Stimulated activated CD4-positive, alpha-beta T cell treated with anti-CD3 and anti-CD28 coated beads, Interleukin-4, amount 100 ng/mL, for 24 hours (primary cell): ENCODE measurements around the gene DMRTB1.
"Not testable (repeated sequence)": the region's sequence is repeated elsewhere in the genome, so short reads cannot be mapped to it uniquely, and the experiment has no call there.

Experiments used
- DNase-seq: peaks from one replicate; pipeline ENCODE4 v3.0.0-alpha.2; 2020

The DMRTB1 gene

GRCh38 chr1:53459321-53460175 lies at the start of gene DMRTB1:
DMRTB1 (plus strand) TSS chr1:53459399; CDS start chr1:53459454, 55 bp downstream.
- no peak for DNase-seq

- DNase-seq, result no peak
Measured at GRCh38 chr1:53409695-53410094, 49.5 kb upstream of the DMRTB1 start.

DNA sequence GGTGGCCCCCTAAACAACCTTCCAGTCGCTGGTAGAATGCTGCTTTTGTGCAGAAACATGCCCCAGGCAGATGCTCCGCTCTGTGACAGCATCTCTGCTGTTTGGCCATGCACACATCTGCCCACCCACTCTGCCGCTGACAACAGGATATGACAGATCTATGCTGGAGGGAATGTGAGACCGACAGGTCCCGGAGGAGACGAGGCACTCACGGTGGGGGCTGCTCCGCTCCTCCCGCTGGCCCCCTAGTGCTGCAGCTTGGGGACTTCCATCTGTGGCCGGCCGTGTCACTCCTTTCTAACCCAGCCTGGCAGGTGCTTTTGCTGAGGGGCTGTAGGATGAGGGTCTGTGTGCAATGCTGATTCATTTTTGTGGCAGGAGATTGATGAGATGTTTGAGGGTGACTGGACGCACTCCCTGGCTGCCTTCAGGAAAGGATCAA lies 49.1 kb upstream of the DMRTB1 start:
- DNase-seq, result no peak

DNA sequence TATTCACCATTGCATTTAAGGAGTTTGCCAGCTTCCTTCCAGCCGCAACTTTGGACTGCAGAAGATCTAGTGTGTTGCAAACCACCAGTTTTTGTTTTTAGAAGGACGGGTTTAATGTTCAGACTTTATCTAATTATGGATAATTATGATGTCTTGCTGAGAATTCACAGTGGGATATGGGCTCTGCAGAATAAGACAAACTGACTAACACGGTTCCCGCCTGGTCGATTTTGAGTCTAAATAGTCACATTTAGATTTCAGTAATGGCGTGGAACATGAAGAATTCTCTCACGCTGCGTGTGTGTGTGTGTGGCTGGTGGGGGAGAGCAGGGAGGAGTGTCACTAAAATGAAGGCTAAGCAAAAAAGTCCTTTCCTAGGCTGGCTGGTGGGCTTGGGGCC lies 48.5 kb upstream of the DMRTB1 start:
- DNase-seq, result no peak

GRCh38 chr1:53411541-53412152 lies 47.6 kb upstream of the DMRTB1 start:
- no peak for DNase-seq

GRCh38 chr1:53412285-53413174 lies 46.7 kb upstream of the DMRTB1 start:
- no peak for DNase-seq

GRCh38 chr1:53413175-53414001 lies 45.8 kb upstream of the DMRTB1 start:
- peak; percentile 64 for DNase-seq

DNA sequence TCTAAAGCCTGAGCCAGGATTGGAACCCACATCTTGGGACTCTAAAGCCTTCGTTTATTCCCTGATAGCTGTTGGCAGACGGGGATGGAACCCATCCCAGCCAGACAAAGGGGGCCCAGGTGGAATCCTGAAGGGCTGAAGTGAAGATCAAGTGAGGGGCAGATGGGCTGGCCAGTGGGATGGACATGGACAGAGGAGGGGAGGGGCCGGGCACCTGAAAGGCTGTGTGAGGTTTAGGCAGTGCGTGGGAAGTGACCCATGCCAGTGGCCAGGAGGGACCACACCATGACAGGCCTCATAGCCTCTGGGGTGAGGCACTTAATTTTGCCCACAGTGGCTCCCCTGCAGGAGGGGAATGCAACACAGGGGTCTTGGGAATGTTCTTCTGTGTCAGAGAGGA lies 44.6 kb upstream of the DMRTB1 start:
- DNase-seq, result no peak

- DNase-seq, result no peak
Measured at GRCh38 chr1:53415432-53415831, 43.8 kb upstream of the DMRTB1 start.

DNA sequence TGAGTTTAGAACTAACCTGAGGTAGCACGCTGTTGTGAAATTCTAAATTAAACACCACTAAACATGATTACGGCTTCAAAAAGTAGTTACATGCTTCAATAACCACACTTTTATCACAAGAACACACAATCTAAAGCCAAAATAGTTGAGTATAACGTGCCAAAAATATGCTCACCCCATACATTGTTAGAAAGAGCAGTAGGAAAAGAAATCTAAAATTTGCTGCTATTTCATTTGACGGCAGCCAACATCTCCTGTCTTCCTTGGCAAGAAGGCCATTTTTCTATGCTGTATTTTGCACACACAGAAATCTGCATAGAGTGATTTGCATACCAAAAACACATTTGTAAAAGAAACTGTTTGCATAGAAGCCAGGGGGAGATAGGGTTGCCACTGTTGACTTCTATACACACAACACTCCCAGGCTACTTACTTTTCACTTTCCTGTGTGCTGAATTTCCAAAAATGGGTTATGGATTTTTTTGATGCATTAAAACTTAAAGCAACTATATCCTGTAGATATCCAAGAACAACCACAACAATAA lies 42.9 kb upstream of the DMRTB1 start:
- no peak for DNase-seq

DNA sequence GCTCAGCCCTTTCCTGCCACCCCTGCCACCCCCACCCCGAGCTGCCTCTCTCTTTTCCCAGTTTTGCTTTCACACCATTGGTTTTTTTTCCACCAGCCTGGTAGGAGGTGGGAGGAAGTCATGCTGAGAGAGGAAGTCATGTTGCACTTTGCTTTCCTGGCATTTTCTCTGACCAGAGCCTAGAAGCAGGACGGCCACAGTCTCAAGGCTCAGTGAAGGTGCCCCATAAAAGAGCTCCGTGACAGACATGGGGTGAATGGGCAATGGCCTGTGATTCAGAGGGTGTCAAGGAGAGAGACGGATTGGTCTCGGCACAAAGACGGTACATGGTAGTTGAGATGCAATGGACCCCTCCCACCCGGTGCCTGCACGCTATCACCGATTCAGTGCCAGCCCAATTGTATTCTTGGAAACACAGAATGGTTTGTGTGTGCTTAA lies 42.1 kb upstream of the DMRTB1 start:
- no peak for DNase-seq

GRCh38 chr1:53419034-53419433 lies 40.2 kb upstream of the DMRTB1 start:
- no peak for DNase-seq

DNA sequence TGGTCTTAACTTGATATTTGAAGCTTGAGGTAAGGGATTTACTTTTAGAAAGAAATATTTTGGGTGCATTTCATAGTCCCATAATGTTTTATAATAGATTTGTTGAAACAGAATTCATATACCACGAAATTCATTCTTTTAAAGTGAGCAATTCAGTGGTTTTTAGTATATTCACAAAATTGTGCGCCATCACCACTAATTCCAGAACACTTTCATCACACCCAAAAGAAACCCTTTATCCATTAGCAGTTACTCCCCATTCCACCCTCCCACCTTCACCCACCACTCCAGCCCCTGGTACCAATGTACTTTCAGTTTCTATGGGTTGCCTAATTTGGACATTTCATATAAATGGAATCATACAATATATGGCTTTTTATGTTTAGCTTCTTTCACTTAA lies 38.9 kb upstream of the DMRTB1 start:
- DNase-seq, result no peak

- DNase-seq, result no peak
Measured at GRCh38 chr1:53421208-53421607, 38.0 kb upstream of the DMRTB1 start.

- DNase-seq, result no peak
Measured at GRCh38 chr1:53430261-53430660, 28.9 kb upstream of the DMRTB1 start.

- DNase-seq, result no peak
Measured at GRCh38 chr1:53430779-53431178, 28.4 kb upstream of the DMRTB1 start.

DNA sequence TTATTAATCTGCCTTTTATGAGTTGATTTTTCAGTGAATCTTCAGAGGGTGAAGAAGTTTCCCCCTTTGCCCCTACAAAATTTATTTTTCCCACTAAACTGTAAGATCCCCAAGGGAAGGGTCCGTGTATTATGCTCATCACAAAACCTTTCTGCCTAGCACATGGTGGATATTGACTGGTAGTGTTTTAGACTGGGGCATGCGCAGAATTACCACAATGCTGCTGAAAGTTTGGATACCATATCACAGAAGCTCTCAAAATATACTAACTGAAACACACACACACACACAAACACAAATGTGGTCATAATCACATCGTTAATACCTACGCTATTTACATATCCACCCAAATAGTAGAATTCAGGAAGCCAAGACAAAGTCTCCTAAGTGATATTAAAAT lies 28.0 kb upstream of the DMRTB1 start:
- DNase-seq, result no peak

- no peak for DNase-seq
Measured at GRCh38 chr1:53431805-53432565, 27.2 kb upstream of the DMRTB1 start.

DNA sequence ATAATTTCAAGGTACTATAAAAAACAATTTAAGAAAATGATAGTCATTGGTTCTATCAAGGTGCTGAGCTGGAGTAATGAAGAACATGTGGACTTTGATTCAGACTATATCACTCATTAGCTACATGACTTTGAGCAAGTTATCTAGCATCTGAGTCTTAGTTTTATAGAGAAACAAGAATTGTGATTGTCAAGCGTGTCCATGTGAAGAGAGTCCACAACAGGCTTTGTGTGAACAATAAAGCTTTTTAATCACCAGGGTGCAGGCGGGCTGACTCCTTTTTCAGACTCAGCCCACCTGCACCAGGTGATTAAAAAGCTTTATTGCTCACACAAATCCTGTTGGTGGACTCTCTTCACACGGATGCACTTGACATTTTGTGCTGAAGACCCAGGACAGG lies 26.6 kb upstream of the DMRTB1 start:
- no peak for DNase-seq

GRCh38 chr1:53434405-53435007 lies 24.7 kb upstream of the DMRTB1 start:
- DNase-seq, result not testable (repeated sequence)

DNA sequence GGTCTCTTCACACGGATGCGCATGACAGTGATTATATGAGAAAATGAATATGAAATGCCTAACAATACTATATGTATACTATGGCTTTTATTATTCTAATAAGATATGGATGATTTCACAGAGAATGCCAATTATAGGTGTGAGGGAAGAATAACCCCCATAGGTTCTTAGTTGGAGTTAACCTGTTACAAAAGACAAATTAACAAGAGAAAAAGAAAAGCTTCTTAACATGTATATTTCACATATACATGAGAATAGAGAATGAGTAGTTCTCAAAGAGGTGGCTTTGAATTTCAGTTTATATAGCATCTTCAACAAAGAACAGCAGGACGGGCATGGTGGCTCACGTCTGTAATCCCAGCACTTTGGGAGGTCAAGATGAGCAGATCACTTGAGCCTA lies 24.0 kb upstream of the DMRTB1 start:
- DNase-seq, result no peak
